Activated CD8-positive, alpha-beta memory T cell treated with anti-CD3 and anti-CD28 coated beads, Interleukin-2, amount 50 U/mL, for 4 hours (primary cell): Measurements from ENCODE around the gene RBFA.
"Not testable (repeated sequence)": the region's sequence is repeated elsewhere in the genome, so short reads cannot be mapped to it uniquely, and the experiment has no call there.

ENCODE experiments used
- DNase-seq: peaks from one replicate; pipeline ENCODE4 v3.0.0-alpha.2; 2020

RBFA gene, protein sequence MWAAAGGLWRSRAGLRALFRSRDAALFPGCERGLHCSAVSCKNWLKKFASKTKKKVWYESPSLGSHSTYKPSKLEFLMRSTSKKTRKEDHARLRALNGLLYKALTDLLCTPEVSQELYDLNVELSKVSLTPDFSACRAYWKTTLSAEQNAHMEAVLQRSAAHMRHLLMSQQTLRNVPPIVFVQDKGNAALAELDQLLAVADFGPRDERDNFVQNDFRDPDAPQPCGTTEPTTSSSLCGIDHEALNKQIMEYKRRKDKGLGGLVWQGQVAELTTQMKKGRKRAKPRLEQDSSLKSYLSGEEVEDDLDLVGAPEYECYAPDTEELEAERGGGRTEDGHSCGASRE

DNA sequence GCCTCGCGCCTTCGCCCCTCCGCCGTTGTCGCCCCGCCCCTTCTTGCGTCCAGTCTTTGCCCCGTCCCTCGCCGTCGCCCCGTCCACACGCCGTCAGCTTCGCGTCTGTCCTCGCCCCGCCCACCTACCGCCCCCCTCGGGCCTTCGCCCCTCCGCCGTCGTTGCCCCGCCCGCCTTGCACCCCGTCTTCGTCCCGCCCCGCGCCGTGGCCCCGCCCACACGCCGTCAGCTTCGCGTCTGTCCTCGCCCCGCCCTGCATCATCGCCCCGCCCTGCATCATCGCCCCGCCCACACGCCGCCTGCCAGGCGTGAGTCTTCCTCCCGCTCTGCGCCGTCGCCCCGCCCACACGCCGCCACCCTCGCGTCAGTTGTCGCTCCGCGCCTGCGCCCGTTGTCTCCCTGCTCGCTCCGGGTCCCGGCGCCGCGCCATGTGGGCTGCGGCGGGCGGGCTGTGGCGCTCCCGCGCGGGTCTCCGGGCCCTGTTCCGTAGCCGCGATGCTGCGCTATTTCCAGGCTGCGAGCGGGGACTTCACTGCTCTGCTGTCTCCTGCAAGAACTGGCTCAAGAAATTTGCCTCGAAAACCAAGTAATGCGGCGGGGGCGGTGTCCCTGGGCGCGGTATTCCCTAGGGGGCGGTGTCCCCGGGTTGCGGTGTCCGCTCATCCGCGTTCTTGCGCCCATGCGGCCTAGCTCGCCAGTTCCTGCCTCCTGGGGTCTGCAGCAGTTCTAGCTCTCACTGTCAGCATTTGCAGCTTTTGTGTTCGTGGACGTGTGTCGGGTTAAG lies at the start of gene RBFA:
Gene RBFA (plus strand): TSS at position 367 of the 784 bp plus-strand sequence. CDS start 62 bp downstream, at position 429.
- peak; percentile 100 for DNase-seq

- no peak for DNase-seq
Observed at GRCh38 chr18:79985172-79985571, 49.1 kb upstream of the RBFA start.

- no peak for DNase-seq
Observed at GRCh38 chr18:79986726-79987125, 47.5 kb upstream of the RBFA start.

GRCh38 chr18:79987566-79987965 lies 46.7 kb upstream of the RBFA start:
- DNase-seq = no peak

DNA sequence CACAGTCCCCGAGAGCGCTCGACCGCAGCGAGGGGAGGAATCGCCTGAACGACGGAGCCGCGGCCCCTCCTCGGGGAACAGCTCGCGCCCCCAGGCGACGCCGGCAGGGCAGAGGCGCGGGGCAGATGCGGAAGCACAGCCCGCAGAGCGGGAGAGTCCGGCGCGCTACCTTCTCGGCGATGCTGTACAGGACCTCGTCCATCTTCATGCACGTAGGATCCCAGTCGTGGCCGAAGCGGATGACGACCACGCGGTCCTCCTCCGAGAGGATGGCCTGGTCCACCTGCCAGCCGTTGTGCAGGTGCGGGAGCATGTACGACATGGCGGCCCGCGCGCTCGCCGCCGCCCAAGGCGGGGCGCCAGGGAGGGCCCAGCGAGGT lies 46.2 kb upstream of the RBFA start:
- peak; percentile 56 for DNase-seq

GRCh38 chr18:79988451-79989194 lies 45.6 kb upstream of the RBFA start, which contains the start of gene TXNL4A:
TXNL4A (minus strand) TSS chr18:79988563; CDS start chr18:79988392, 171 bp downstream.
- DNase-seq = peak; percentile 88

GRCh38 chr18:79989195-79989497 lies 45.1 kb upstream of the RBFA start:
- DNase-seq = no peak

DNA sequence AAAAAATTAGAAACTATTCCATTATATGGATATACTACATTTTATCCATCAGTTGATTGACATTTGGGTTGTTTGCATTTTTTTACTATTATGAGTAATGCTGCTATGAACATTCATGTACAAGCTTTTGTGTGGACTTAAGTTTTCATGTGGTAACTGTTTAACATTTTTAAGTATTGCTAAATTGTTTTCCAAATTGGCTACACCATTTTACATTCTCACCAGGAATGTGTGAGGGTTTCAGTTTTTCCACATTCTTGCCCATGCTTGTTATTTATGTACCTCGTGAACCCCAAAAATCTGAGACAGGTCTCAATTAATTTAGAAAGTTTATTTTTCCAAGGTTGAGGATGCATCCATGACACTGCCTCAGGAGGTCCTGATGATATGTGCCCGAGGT lies 42.7 kb upstream of the RBFA start:
- no peak for DNase-seq

GRCh38 chr18:79999701-80000100 lies 34.5 kb upstream of the RBFA start:
- not testable (repeated sequence) for DNase-seq

DNA sequence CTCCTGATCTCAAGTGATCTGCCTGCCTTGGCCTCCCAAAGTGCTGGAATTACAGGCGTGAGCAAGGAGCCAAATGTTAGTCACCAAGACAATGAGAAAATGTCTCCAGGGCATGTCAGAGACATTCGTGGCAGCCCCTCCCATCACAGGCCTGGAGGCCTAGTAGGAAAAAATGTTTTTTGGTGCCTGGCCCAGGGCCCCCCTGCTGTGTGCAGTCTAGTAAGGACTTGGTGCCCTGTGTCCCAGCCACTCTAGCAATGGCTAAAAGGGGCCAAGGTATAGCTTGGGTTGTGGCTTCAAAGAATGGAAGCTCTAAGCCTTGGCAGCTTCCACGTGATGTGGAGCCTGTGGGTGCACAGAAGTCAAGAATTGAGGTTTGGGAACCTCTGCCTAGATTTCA lies 33.4 kb upstream of the RBFA start:
- DNase-seq = no peak

DNA sequence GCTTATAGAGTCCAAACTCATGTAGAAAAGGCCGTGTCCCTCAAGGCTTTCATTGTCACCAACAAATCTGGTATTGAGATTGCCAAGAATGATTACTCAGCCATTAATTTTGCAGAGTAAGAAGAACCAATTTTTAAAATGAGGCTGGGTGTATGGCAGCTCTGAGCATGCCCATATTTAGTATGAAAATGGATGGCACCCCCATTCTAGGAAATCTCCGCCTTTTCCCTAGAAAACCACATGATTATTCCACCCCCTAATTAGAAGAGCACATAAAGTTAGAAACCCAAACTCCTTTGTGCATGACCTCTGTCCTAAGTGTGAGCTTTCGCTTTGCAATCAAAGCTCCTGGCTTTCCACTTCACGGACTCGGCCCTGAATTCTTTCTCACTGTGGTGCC lies 31.8 kb upstream of the RBFA start:
- no peak for DNase-seq

DNA sequence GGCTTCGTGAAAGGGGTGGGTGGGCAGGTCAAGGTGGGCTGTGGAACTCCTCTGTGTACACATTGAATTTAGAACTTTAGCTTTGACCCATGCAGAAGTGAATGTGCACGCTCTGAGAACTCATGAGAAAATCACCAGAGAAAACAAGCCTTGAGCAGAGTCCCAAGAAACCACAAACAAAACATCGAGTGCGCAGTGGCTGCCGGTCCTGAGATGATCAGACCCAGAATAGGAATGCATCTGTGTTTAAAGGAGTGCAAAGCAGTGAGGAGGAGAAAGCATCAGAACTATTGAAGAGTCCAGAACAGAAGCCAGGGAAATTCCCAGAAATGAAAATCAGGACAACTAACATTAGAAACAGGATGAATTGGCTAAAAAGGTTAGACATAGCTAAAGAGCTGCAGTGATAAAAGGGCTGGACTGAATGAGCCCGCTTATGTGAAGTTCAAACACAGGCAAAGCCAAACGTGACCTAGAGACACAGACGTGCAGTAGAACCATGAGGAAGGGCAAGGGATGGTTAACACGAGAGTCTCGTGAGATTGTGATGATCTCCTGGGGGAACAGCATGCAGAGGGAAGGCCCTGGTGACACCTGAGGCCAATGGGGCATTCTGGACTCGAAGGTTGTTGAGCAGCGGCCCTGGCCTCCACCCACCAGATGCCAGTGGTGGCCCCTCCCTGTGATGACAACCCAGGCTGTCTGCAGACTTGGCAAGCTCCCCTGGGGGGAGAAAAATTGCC lies 29.5 kb upstream of the RBFA start:
- DNase-seq = no peak

DNA sequence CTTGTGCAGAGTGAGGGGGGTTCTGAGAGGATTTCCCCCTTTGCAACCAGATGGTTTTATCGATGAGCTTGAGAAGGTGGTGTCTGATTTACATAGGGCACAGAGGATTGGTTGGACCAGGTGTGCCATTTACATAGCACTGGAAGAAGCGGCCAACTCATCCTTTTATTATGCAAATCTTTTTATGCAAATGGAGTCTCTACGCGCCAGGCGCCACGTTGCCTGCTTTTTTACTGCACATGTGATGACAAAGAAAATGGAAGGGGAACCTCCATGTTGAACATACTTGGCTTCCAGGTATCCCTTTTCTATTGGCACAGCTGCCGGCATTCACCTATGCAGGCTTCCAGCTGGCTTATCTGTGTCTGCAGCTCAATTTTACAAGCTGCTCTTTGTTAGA lies 27.5 kb upstream of the RBFA start:
- DNase-seq = no peak

GRCh38 chr18:80009661-80010550 lies 24.3 kb upstream of the RBFA start:
- no peak for DNase-seq

GRCh38 chr18:80010551-80010906 lies 23.7 kb upstream of the RBFA start:
- no peak for DNase-seq

DNA sequence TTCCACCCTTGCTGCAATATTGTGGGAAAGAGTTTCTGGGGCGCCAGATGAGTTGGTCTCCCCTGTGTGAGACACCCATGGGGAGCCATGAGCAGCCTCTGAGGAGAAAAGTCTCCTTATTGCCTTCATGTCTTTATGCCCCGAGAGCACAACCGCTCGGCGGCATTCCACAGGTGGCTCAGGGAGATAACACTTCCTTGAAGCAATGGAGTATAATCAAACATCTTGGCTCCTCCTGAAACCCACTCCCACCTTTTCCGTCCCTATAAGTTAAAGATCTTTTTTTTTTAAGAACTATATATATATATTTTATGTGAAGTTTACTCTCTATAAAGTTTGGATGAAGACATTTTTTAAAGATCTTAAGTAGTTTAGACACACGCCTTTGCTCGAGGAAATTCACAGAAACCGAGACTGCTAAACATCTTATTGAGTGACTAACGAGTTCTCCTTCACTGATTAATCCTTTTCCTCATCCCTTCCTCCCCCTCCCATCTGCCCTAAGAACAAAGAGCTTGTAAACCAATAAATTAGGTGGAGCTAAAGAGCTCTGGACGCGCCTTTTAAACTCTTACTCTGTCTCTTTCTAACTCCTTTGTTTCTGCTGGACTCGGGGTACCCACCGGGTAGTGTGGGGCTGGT lies 22.6 kb upstream of the RBFA start:
- DNase-seq = not testable (repeated sequence)

DNA sequence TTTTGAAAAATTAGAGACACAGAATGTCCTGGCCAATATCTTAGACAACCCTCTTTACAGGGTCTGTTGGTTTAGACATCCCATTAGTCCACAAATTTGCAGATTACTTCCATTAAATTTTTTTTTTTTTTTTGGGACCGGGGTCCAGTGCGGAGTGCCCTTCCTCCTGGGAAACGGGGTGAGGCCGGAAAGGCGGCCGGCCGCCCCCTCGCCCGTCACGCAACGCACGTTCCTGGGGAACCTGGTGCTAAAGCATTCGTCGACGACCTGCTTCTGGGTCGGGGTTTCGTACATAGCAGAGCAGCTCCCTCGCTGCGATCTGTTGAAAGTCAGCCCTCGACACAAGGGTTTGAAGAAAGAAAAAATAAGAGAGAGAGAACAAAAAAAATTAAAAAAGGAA lies 21.5 kb upstream of the RBFA start:
- no peak for DNase-seq

DNA sequence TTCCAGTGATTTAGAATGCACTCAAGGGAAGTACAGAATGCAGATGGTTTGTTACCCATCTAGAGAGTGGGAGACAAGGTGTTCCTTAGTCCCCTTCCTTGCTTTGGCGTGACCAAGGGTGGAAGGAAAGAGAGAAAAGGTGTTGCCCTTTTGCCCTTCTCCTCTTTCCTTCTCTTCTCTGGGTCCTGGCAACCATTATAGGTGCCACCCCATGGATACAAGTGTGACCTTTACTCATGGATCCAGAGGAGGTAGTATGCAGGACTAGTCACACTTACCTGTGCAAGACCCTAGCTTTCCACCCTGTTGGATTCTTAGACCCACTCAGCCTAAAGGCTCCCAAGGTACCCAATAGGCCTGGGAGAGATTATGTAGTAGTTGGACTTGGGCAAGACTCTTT lies 11.6 kb upstream of the RBFA start:
- no peak for DNase-seq

DNA sequence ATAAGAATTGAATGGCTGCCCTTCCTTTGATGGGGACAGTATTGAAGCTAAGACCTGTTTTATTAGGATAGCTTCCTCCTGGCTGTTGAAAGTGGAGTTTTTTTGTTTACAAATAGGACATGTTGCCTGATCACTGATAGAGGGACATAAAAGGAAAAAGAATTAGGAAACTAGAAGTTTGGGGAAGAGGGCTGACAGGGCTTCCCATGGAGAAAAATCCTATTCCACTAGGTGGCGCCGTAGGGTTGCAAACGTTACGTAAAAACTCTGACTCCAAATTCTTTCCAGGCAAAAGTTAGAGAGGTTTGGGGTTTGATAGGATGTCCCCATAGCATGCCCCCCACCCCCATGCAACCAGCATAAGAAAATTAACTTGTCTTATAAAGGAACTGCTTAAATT lies 11.1 kb upstream of the RBFA start:
- no peak for DNase-seq

GRCh38 chr18:80026363-80026762 lies 7.9 kb upstream of the RBFA start:
- DNase-seq = no peak

DNA sequence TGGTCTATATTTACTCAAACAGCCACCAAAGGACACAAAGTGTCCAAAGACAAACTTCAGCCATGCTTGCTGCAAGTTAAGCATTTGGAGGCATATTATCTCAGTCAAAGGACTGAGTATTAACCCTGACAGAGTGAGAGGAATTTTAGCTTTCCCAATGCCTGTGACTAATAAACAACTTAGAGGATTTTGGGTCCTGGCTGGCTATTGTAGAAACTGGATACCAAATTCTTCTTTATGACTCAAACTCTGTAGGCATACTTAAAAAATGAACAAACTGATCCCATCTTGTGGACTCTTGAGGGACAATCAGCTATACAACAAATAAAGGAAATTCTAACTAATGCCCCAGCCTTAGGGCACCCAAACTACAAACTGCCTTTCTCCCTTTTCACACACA lies 6.5 kb upstream of the RBFA start:
- DNase-seq = not testable (repeated sequence)

- no peak for DNase-seq
Observed at GRCh38 chr18:80029690-80030089, 4.5 kb upstream of the RBFA start.
